ENCODE measurements around the gene KSR1.

Gene KSR1

GRCh38 chr17:27473190-27473747, 17.0 kb downstream of the KSR1 start:
- Histone ChIP-seq H3K9ac (peak overlapping the region in 6 of 11 experiments; percentile 18 to 74 (median 62); a peak in 9 of 22 replicates), H3K4me1 (peaks cover 63 to 72% (median 68%) of the 10 kb centered on the region in 10 experiments), H3K4me3 (peak overlapping the region in 3 of 10 experiments; percentile 21 to 38 (median 33); a peak in 1 of 20 replicates), H3K9me3 (replicated peaks in 1 of 11) (no peaks in the 10 kb centered on the region), H3K36me3 (no peaks in the 10 kb centered on the region), H3K27ac (peak overlapping the region in 10 of 11 experiments; percentile 41 to 85 (median 74); a peak in 17 of 22 replicates), H3K27me3 (no peaks in the 10 kb centered on the region), H4K20me1 (peaks cover 0 to 43% (median 10%) of the 10 kb centered on the region in 11 experiments; a peak in 11 of 22 replicates), H3K4me2 (peak overlapping the region; percentile 71 to 89 (median 82))
- TF ChIP-seq Cebpa-rat (IDR thresholded peaks at IDR 0.05) = no peak

- Histone ChIP-seq H3K27ac (peak overlapping the region; percentile 41 to 85 (median 72); a peak in 21 of 22 replicates), H4K20me1 (peaks cover 0 to 41% (median 6%) of the 10 kb centered on the region in 11 experiments; a peak in 11 of 22 replicates), H3K4me3 (peak overlapping the region in 5 of 10 experiments; percentile 3 to 38 (median 21); a peak in 7 of 20 replicates), H3K9me3 (replicated peaks in 1 of 11) (no peaks in the 10 kb centered on the region), H3K4me2 (peak overlapping the region; percentile 71 to 89 (median 82)), H3K9ac (peak overlapping the region; percentile 14 to 74 (median 61); a peak in 20 of 22 replicates), H3K36me3 (no peaks in the 10 kb centered on the region), H3K27me3 (no peaks in the 10 kb centered on the region), H3K4me1 (peaks cover 63 to 79% (median 72%) of the 10 kb centered on the region in 10 experiments)
- TF ChIP-seq Cebpa-rat (IDR thresholded peaks at IDR 0.05) = no peak
These were observed 17.7 kb downstream of the KSR1 start for GRCh38 chr17:27473748-27474609.

- Histone ChIP-seq H3K36me3 (no peaks in the 10 kb centered on the region), H3K9ac (no peak overlapping the region), H3K27ac (peak overlapping the region in 3 of 11 experiments; percentile 48 to 77 (median 76); a peak in 2 of 22 replicates), H3K4me1 (peaks cover 63 to 88% (median 77%) of the 10 kb centered on the region in 10 experiments), H3K27me3 (no peaks in the 10 kb centered on the region), H3K4me3 (no peak overlapping the region), H3K4me2 (peak overlapping the region in 10 of 11 experiments; percentile 71 to 87 (median 82); a peak in 19 of 22 replicates), H4K20me1 (peaks cover 0 to 43% (median 8%) of the 10 kb centered on the region in 11 experiments; a peak in 9 of 22 replicates), H3K9me3 (replicated peaks in 1 of 11) (no peaks in the 10 kb centered on the region)
- TF ChIP-seq Cebpa-rat (IDR thresholded peaks at IDR 0.05) = no peak
These were observed 18.9 kb downstream of the KSR1 start for GRCh38 chr17:27475070-27475673.

- H3K4me3 ChIP-seq = no peak overlapping the region
- peak overlapping the region in 10 of 11 experiments; percentile 10 to 84 (median 18); a peak in 7 of 22 replicates for H3K4me2 ChIP-seq
- H3K4me1 ChIP-seq = peaks cover 65 to 95% (median 77%) of the 10 kb centered on the region in 10 experiments
- no peaks in the 10 kb centered on the region for H3K9me3 ChIP-seq (replicated peaks in 1 of 11)
- no peak overlapping the region for H3K9ac ChIP-seq
- no peak overlapping the region for H3K27ac ChIP-seq
- H4K20me1 ChIP-seq = peaks cover 0 to 41% (median 8%) of the 10 kb centered on the region in 11 experiments; a peak in 9 of 22 replicates
- no peaks in the 10 kb centered on the region for H3K27me3 ChIP-seq
- H3K36me3 ChIP-seq = no peaks in the 10 kb centered on the region
- no peak for TF ChIP-seq Cebpa-rat (IDR thresholded peaks at IDR 0.05)
These were observed 20.0 kb downstream of the KSR1 start for GRCh38 chr17:27475981-27476895.

- no peak for TF ChIP-seq Cebpa-rat (IDR thresholded peaks at IDR 0.05)
- no peaks in the 10 kb centered on the region for H3K9me3 ChIP-seq (replicated peaks in 1 of 11)
- H3K27me3 ChIP-seq = no peaks in the 10 kb centered on the region
- no peak overlapping the region for H3K27ac ChIP-seq
- peak overlapping the region; percentile 34 to 54 (median 45); a peak in 21 of 22 replicates for H3K4me2 ChIP-seq
- peaks cover 63 to 92% (median 73%) of the 10 kb centered on the region in 10 experiments for H3K4me1 ChIP-seq
- 0 out of 22 replicates have a peak overlapping the region, but pooled peaks of 1 of the 11 experiments have one; percentile 22 for H3K9ac ChIP-seq
- H4K20me1 ChIP-seq = peaks cover 0 to 31% (median 5%) of the 10 kb centered on the region in 11 experiments; a peak in 9 of 22 replicates
- no peak overlapping the region for H3K4me3 ChIP-seq
- H3K36me3 ChIP-seq = no peaks in the 10 kb centered on the region
These were observed 21.0 kb downstream of the KSR1 start for GRCh38 chr17:27477050-27477888.

GRCh38 chr17:27477971-27478684, 21.9 kb downstream of the KSR1 start:
- H4K20me1 ChIP-seq = peaks cover 0 to 23% (median 3%) of the 10 kb centered on the region in 11 experiments; a peak in 9 of 22 replicates
- no peaks in the 10 kb centered on the region for H3K36me3 ChIP-seq
- H3K4me2 ChIP-seq = peak overlapping the region; percentile 34 to 54 (median 45); a peak in 20 of 22 replicates
- 0 out of 22 replicates have a peak overlapping the region, but pooled peaks of 1 of the 11 experiments have one; percentile 22 for H3K9ac ChIP-seq
- H3K4me1 ChIP-seq = peaks cover 55 to 84% (median 65%) of the 10 kb centered on the region in 10 experiments
- no peak for TF ChIP-seq Cebpa-rat (IDR thresholded peaks at IDR 0.05)
- H3K27ac ChIP-seq = no peak overlapping the region
- no peaks in the 10 kb centered on the region for H3K27me3 ChIP-seq
- no peak overlapping the region for H3K4me3 ChIP-seq
- no peaks in the 10 kb centered on the region for H3K9me3 ChIP-seq (replicated peaks in 1 of 11)
